H9 (cell line): ENCODE results near the gene MSH3. TPM values are rescaled to one million over a fixed set of nuclear protein-coding genes. Genes with fewer than 3 reads are reported as not detected.

Experiments used
- DNase-seq: peaks from one replicate; pipeline ENCODE4 v3.0.0-alpha.2; 2017
- H2AFZ ChIP-seq: one replicate; pipeline ENCODE4 v1.6.1; 2013; ENCODE audit warnings: mild to moderate bottlenecking, low read length, control low read depth, moderate library complexity
- H2AK5ac ChIP-seq: 2 replicates; pipeline ENCODE4 v1.6.1; 2013; ENCODE audit warnings: low read length, control low read depth, mixed read lengths; ENCODE audit not compliant: insufficient read length
- H2BK120ac ChIP-seq: one replicate; pipeline ENCODE4 v1.6.1; 2013; ENCODE audit warnings: low read depth, mild to moderate bottlenecking, low read length, control low read depth, inconsistent platforms; ENCODE audit not compliant: poor library complexity, severe bottlenecking
- H2BK12ac ChIP-seq: 2 replicates; pipeline ENCODE4 v1.6.1; 2013; ENCODE audit warnings: low read length, control low read depth, mixed read lengths, low read depth; ENCODE audit not compliant: insufficient read length
- H2BK15ac ChIP-seq: 2 replicates; pipeline ENCODE4 v1.6.1; 2013; ENCODE audit warnings: low read depth, low read length, control low read depth
- H2BK20ac ChIP-seq: one replicate; pipeline ENCODE4 v1.6.1; 2013; ENCODE audit warnings: low read depth, mild to moderate bottlenecking, low read length, control low read depth, inconsistent platforms; ENCODE audit not compliant: poor library complexity, severe bottlenecking
- H2BK5ac ChIP-seq: 2 replicates; pipeline ENCODE4 v1.6.1; 2013; ENCODE audit warnings: low read length, control low read depth, mixed read lengths; ENCODE audit not compliant: insufficient read length
- H3K14ac ChIP-seq: 2 replicates; pipeline ENCODE4 v1.6.1; 2013; ENCODE audit warnings: low read length, control low read depth; ENCODE audit not compliant: insufficient read depth
- H3K18ac ChIP-seq: 2 replicates; pipeline ENCODE4 v1.6.1; 2013; ENCODE audit warnings: low read depth, mild to moderate bottlenecking, mixed read lengths, low read length, control low read depth; ENCODE audit not compliant: insufficient read length
- H3K23ac ChIP-seq: 2 replicates; pipeline ENCODE4 v1.6.1; 2013; ENCODE audit warnings: low read length, control low read depth, mixed read lengths, low read depth; ENCODE audit not compliant: insufficient read length
- H3K23me2 ChIP-seq: 2 replicates; pipeline ENCODE4 v1.6.1; 2013; ENCODE audit warnings: low read depth, mild to moderate bottlenecking, mixed read lengths, low read length, control low read depth; ENCODE audit not compliant: insufficient read length, poor library complexity, severe bottlenecking
- H3K27ac ChIP-seq: 2 replicates; pipeline ENCODE4 v1.5.1; 2013; ENCODE audit warnings: low read length, control low read depth, mixed read lengths, low read depth; ENCODE audit not compliant: insufficient read length
- H3K27me3 ChIP-seq: 2 replicates; pipeline ENCODE4 v1.6.1; 2013; ENCODE audit warnings: low read length, control low read depth, inconsistent platforms; ENCODE audit not compliant: insufficient read depth
- H3K4ac ChIP-seq: 2 replicates; pipeline ENCODE4 v1.6.1; 2013; ENCODE audit warnings: low read depth, mild to moderate bottlenecking, control low read depth, inconsistent platforms, low read length, moderate library complexity
- H3K4me1 ChIP-seq: 2 replicates; pipeline ENCODE4 v1.6.1; 2013; ENCODE audit warnings: low read length, control low read depth, inconsistent platforms; ENCODE audit not compliant: insufficient read depth
- H3K4me2 ChIP-seq: 2 replicates; pipeline ENCODE4 v1.6.1; 2013; ENCODE audit warnings: low read length, control low read depth, mixed read lengths; ENCODE audit not compliant: insufficient read length, insufficient read depth
- H3K56ac ChIP-seq: 2 replicates; pipeline ENCODE4 v1.6.1; 2013; ENCODE audit warnings: low read depth, mild to moderate bottlenecking, mixed read lengths, low read length, control low read depth; ENCODE audit not compliant: insufficient read length
- H3K79me1 ChIP-seq: 2 replicates; pipeline ENCODE4 v1.6.1; 2013; ENCODE audit warnings: low read depth, mild to moderate bottlenecking, moderate library complexity, low read length, control low read depth, inconsistent platforms; ENCODE audit not compliant: insufficient read depth, poor library complexity, severe bottlenecking
- H3K79me2 ChIP-seq: 2 replicates; pipeline ENCODE4 v1.6.1; 2013; ENCODE audit warnings: low read length, control low read depth, inconsistent platforms; ENCODE audit not compliant: insufficient read depth
- H3K9ac ChIP-seq: 2 replicates; pipeline ENCODE4 v1.6.1; 2013; ENCODE audit warnings: low read length, control low read depth, mixed read lengths; ENCODE audit not compliant: insufficient read length; ENCODE audit errors: extremely low read depth
- H3K9me3 ChIP-seq: one replicate; pipeline ENCODE4 v1.6.1; 2013; ENCODE audit warnings: low read depth, low read length, inconsistent platforms; ENCODE audit not compliant: control insufficient read depth
- H3T11ph ChIP-seq: one replicate; pipeline ENCODE4 v1.6.1; 2013; ENCODE audit warnings: mild to moderate bottlenecking, low read length, control low read depth, inconsistent platforms
- H4K20me1 ChIP-seq: one replicate; pipeline ENCODE4 v1.6.1; 2013; ENCODE audit not compliant: control insufficient read depth, insufficient read length, insufficient read depth
- H4K5ac ChIP-seq: 2 replicates; pipeline ENCODE4 v1.6.1; 2013; ENCODE audit warnings: low read depth, mild to moderate bottlenecking, mixed read lengths, low read length, control low read depth; ENCODE audit not compliant: insufficient read length
- H4K8ac ChIP-seq: replicated peaks from 2 replicates; pipeline ENCODE4 v1.6.1; 2013; ENCODE audit warnings: low read length, control low read depth, mixed read lengths, low read depth; ENCODE audit not compliant: insufficient read length
- H4K91ac ChIP-seq: 2 replicates; pipeline ENCODE4 v1.6.1; 2013; ENCODE audit warnings: low read depth, mild to moderate bottlenecking, moderate library complexity, mixed read lengths, low read length, control low read depth; ENCODE audit not compliant: insufficient read length
- H3K27ac Mint-ChIP-seq, 3 experiments: 2 replicates in 2 of 3; 3 replicates in 1 of 3; pipeline ENCODE4 v1.8.0; 2020 to 2021; ENCODE audit warnings: mixed read lengths in 3 of 3, mild to moderate bottlenecking in 1 of 3, moderate library complexity in 1 of 3
- H3K27me3 Mint-ChIP-seq: 2 replicates; pipeline ENCODE4 v1.8.0; 2021; ENCODE audit warnings: low read depth, mild to moderate bottlenecking, moderate library complexity, mixed read lengths
- H3K36me3 Mint-ChIP-seq, 3 experiments: 2 replicates in 2 of 3; 3 replicates in 1 of 3; pipeline ENCODE4 v1.8.0; 2020 to 2021; ENCODE audit warnings: low read depth in 3 of 3, mixed read lengths in 3 of 3; ENCODE audit not compliant: insufficient read depth in 1 of 3
- H3K4me1 Mint-ChIP-seq, 2 experiments: 2 replicates each; pipeline ENCODE4 v1.8.0; 2020; ENCODE audit warnings: mixed read lengths in 2 of 2
- H3K4me3 Mint-ChIP-seq, 2 experiments: 2 replicates in 1 of 2; 3 replicates in 1 of 2; pipeline ENCODE4 v1.8.0; 2020 to 2021; ENCODE audit warnings: mild to moderate bottlenecking in 2 of 2, mixed read lengths in 2 of 2, moderate library complexity in 1 of 2
- H3K9me3 Mint-ChIP-seq, 2 experiments: 2 replicates in 1 of 2; 3 replicates in 1 of 2; pipeline ENCODE4 v1.8.0; 2020; ENCODE audit warnings: mild to moderate bottlenecking in 2 of 2, mixed read lengths in 2 of 2, moderate library complexity in 1 of 2
- CTCF ChIP-seq: fragments of 200-600 bp; sonication (generic); conservative IDR thresholded peaks from 3 replicates; pipeline ENCODE4 v1.8.0; 2021; ENCODE audit warnings: antibody characterized with exemption, mild to moderate bottlenecking
- WGBS: extraction: QIAGEN DNeasy Blood & Tissue Kit; methylation state at CpG from one replicate; pipeline ENCODE4 v1.1.7; 2013; ENCODE audit warnings: missing lambda C conversion rate, low lambda C conversion rate, mixed read lengths; ENCODE audit not compliant: insufficient read length; ENCODE audit errors: extremely low coverage; 5-methylcytosine and 5-hydroxymethylcytosine counted together
- total RNA-seq: library from RNA; stranded (reverse); gene quantifications from 2 replicates; pipeline ENCODE4 v1.2.1, GENCODE V29; 2021

Gene MSH3
- total RNA-seq, 1 experiment from 2014 or later = 17.3 TPM

GRCh38 chr5:80705216-80705769, 50.8 kb downstream of the MSH3 start:
- H3K4ac ChIP-seq = no peak overlapping the region
- H2BK20ac ChIP-seq = no peak overlapping the region
- H2BK12ac ChIP-seq = no peak overlapping the region
- H3K79me2 ChIP-seq = no peaks in the 10 kb centered on the region
- no peaks in the 10 kb centered on the region for H3K27me3 ChIP-seq
- no peak overlapping the region for H2BK120ac ChIP-seq
- H3K27ac Mint-ChIP-seq = no peak overlapping the region; a peak in 1 of 7 replicates
- no peak overlapping the region for H2AK5ac ChIP-seq
- H3K18ac ChIP-seq = no peak overlapping the region
- no peak overlapping the region for H2BK5ac ChIP-seq
- no peaks in the 10 kb centered on the region for H3K23me2 ChIP-seq
- H4K91ac ChIP-seq = no peak overlapping the region
- no peak overlapping the region for H3K9ac ChIP-seq
- no CpG with 5 or more reads among the region's 6 CpGs for WGBS
- H3K4me2 ChIP-seq = no peak overlapping the region
- H3K4me3 Mint-ChIP-seq = no peak overlapping the region
- H4K8ac ChIP-seq = no peak overlapping the region
- peaks cover 6 to 24% of the 10 kb centered on the region in 2 experiments for H3K4me1 Mint-ChIP-seq
- H3K9me3 ChIP-seq = no peaks in the 10 kb centered on the region
- no peak for TF ChIP-seq CTCF
- no peak for DNase-seq
- no peak overlapping the region for H3K27ac ChIP-seq
- H3K9me3 Mint-ChIP-seq = no peaks in the 10 kb centered on the region
- no peak overlapping the region for H3K56ac ChIP-seq
- no peaks in the 10 kb centered on the region for H3K79me1 ChIP-seq
- H3K14ac ChIP-seq = no peak overlapping the region
- peaks cover 7% of the 10 kb centered on the region; the same call in 1 of the 2 replicates for H3K4me1 ChIP-seq
- H3K27me3 Mint-ChIP-seq = no peaks in the 10 kb centered on the region
- no peak overlapping the region for H3T11ph ChIP-seq
- H3K23ac ChIP-seq = no peak overlapping the region
- H2BK15ac ChIP-seq = no peak overlapping the region
- no peaks in the 10 kb centered on the region for H4K20me1 ChIP-seq
- H3K36me3 Mint-ChIP-seq = peaks cover 9 to 20% (median 16%) of the 10 kb centered on the region in 3 experiments
- H4K5ac ChIP-seq = no peak overlapping the region
- H2AFZ ChIP-seq = no peak overlapping the region
